Stomach (tissue), 9 donors: ENCODE measurements around the gene RRP1. TPM values are rescaled to one million over a fixed set of nuclear protein-coding genes. Genes with fewer than 3 reads are reported as not detected.

Experiments used
- DNase-seq, 2 donors: peaks; one replicate each; pipeline versions ENCODE4 v3.0.0 to v3.0.0-alpha.2; 2013 to 2019
- H3K27ac ChIP-seq, 5 donors: fragments of 200-600 bp in 4 of 5; sonication (generic) in 4 of 5; one replicate each; pipeline ENCODE4 v1.5.1; 2013 to 2019; ENCODE audit warnings: mild to moderate bottlenecking in 1 of 5, moderate library complexity in 1 of 5
- H3K27me3 ChIP-seq, 3 donors: fragments of 200-600 bp; sonication (generic); one replicate each; pipeline ENCODE4 v1.5.1; 2017 to 2019; ENCODE audit warnings: mixed run types in 1 of 3
- H3K36me3 ChIP-seq, 4 donors: fragments of 200-600 bp; sonication (generic); 1 replicate in 3 of 4; 2 replicates in 1 of 4; pipeline ENCODE4 v1.5.1; 2016 to 2019
- H3K4me1 ChIP-seq, 4 donors: fragments of 200-600 bp; sonication (generic); one replicate each; pipeline ENCODE4 v1.5.1; 2016 to 2019
- H3K4me3 ChIP-seq, 4 donors: fragments of 200-600 bp; sonication (generic) in 3 of 4; one replicate each; pipeline ENCODE4 v1.5.1; 2016 to 2019; ENCODE audit warnings: mild to moderate bottlenecking in 1 of 4
- H3K9me3 ChIP-seq, 4 donors: fragments of 200-600 bp; sonication (generic); one replicate each; pipeline ENCODE4 v1.5.1; 2016 to 2019
- CTCF ChIP-seq, 7 experiments: fragments of 450-650 bp in 4 of 7; fragments of 200-600 bp in 3 of 7; sonication (generic) in 3 of 7; IDR thresholded peaks; one replicate each; pipeline ENCODE4 v1.5.1; 2016 to 2019; ENCODE audit warnings: antibody characterized with exemption in 7 of 7, control low read depth in 2 of 7, mild to moderate bottlenecking in 1 of 7
- EP300 ChIP-seq: sonication (generic); formaldehyde crosslinking; IDR thresholded peaks from one replicate; pipeline ENCODE4 v1.6.1; 2017; ENCODE audit warnings: antibody characterized with exemption
- POLR2A ChIP-seq, 4 donors: fragments of 450-650 bp; IDR thresholded peaks; one replicate each; pipeline ENCODE4 v1.6.1; 2016; ENCODE audit warnings: antibody characterized with exemption in 4 of 4, control low read depth in 2 of 4, mild to moderate bottlenecking in 1 of 4, moderate library complexity in 1 of 4
- POLR2AphosphoS5 ChIP-seq, 3 donors: sonication (generic); formaldehyde crosslinking; IDR thresholded peaks; one replicate each; pipeline ENCODE4 v1.6.1; 2016; ENCODE audit warnings: antibody characterized with exemption in 3 of 3
- WGBS, 5 donors: extraction: QIAGEN DNeasy Blood & Tissue Kit in 3 of 5; methylation state at CpG; one replicate each; pipeline versions ENCODE4 v1.1.5 to v1.1.7; 2013 to 2018; 5-methylcytosine and 5-hydroxymethylcytosine counted together
- intact Hi-C: fragments of 100-400 bp; cut with DNase I; formaldehyde crosslinking; loops from one replicate; pipeline ENCODE4 v1.15.1; 2023; ENCODE audit warnings: low total_unique reads
- polyA plus RNA-seq, 3 donors: library from polyadenylated mRNA; stranded (reverse); fragments of 200-250 nt; gene quantifications; one replicate each; pipeline ENCODE4 v1.2.3, GENCODE V29; 2013
- total RNA-seq, 5 donors: library from RNA; depleted of rRNA; stranded (reverse); fragments of >200 nt; gene quantifications; one replicate each; pipeline versions ENCODE4 v1.1.0 to v1.2.3, GENCODE V29; 2014 to 2016
- donor health status: healthy with polysubstance abuse.
- donor health status: Bipolar disorder and iron deficiency.
- donor health status: healthy.

Gene RRP1
- total and polyA plus RNA-seq, 8 donors, result 10.6 to 25.6 (median 16.4) TPM

DNA sequence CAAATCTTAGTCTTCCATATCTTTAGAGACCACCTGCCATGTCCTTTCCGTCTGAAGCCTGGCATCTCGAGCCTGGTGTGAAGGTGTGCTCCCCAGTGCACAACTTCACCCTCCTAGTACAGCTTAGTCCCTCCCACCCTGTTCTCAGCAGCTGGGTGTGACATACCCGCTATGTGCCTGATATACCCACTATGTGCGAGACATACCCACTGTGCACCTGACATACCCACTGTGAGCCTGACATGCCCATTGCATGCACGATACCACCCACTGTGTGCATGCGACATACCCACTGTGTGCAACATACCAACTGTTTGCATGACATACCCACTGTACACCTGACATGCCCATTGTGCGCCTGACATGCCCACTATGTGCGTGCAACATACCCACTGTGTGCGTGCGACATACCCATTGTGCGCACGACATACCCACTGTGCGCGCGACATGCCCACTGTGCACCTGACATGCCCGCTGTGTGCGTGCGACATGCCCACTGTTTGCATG is 3.0 kb upstream of the RRP1 start:
- no peaks in the 10 kb centered on the region for H3K9me3 ChIP-seq
- H3K36me3 ChIP-seq, result peaks cover 0 to 4% (median 1%) of the 10 kb centered on the region in 4 donors
- intact Hi-C loops, result no loop called here
- no peak overlapping the region for H3K27ac ChIP-seq
- H3K4me1 ChIP-seq, result peaks cover 10 to 36% (median 23%) of the 10 kb centered on the region in 4 donors
- H3K27me3 ChIP-seq, result no peaks in the 10 kb centered on the region
- no peak for DNase-seq
- WGBS, 5 donors, result 85 to 92% (median 88%) methylated on average over 18 of the region's 18 CpGs
- TF ChIP-seq POLR2AphosphoS5 (IDR thresholded peaks at IDR 0.05), result no peak
- no peak for TF ChIP-seq POLR2A (IDR thresholded peaks at IDR 0.05)
- H3K4me3 ChIP-seq, result no peak overlapping the region

DNA sequence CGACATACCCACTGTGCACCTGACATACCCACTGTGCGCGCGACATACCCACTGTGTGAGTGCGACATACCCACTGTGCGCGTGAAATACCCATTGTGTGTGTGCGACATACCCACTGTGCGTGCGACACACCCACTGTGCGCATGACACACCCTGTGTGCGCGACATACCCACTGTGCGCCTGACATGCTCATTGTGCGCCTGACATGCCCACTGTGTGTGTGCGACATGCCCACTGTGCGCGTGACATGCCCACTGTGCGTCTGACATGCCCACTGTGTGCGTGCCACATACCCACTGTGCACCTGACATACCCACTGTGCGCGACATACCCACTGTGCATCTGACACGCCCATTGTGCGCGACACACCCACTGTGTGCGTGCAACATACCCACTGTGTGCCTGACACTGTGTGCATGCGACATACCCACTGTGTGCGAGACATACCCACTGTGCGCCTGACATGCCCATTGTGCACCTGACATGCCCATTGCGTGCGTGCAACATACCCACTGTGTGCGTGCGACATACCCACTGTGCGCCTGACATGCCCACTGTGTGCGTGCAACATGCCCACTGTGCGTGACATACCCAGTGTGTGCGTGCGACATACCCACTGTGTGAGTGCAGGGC is 2.5 kb upstream of the RRP1 start:
- Histone ChIP-seq H3K9me3 (no peaks in the 10 kb centered on the region), H3K4me3 (no peak overlapping the region), H3K27ac (no peak overlapping the region), H3K4me1 (peaks cover 10 to 41% (median 25%) of the 10 kb centered on the region in 4 donors), H3K27me3 (no peaks in the 10 kb centered on the region), H3K36me3 (peaks cover 0 to 10% (median 7%) of the 10 kb centered on the region in 4 donors)
- intact Hi-C loops, result no loop called here
- DNase-seq, result no peak
- WGBS, 5 donors, result 89 to 97% (median 93%) methylated on average over 38 of the region's 38 CpGs
- TF ChIP-seq POLR2A (IDR thresholded peaks at IDR 0.05), result no peak
- TF ChIP-seq POLR2AphosphoS5 (IDR thresholded peaks at IDR 0.05), result no peak
- no peak for TF ChIP-seq CTCF (IDR thresholded peaks at IDR 0.05)
- no peak for TF ChIP-seq EP300

- intact Hi-C loops, result no loop called here
- WGBS, 5 donors, result 7 to 14% (median 9%) methylated on average over 13 of the region's 13 CpGs
- peak overlapping the region; percentile 90 to 98 (median 98) for H3K4me3 ChIP-seq
- no peaks in the 10 kb centered on the region for H3K27me3 ChIP-seq
- no peak for TF ChIP-seq CTCF (IDR thresholded peaks at IDR 0.05)
- no peak for TF ChIP-seq EP300
- TF ChIP-seq POLR2AphosphoS5 (IDR thresholded peaks at IDR 0.05), result no peak
- no peak for TF ChIP-seq POLR2A (IDR thresholded peaks at IDR 0.05)
- no peak for DNase-seq
- no peaks in the 10 kb centered on the region for H3K9me3 ChIP-seq
- peaks cover 10 to 31% (median 25%) of the 10 kb centered on the region in 4 donors for H3K4me1 ChIP-seq
- H3K36me3 ChIP-seq, result peaks cover 10 to 41% (median 38%) of the 10 kb centered on the region in 4 donors
- peak overlapping the region in 4 of 5 donors; percentile 79 to 90 (median 86) for H3K27ac ChIP-seq
Measured at GRCh38 chr21:43790010-43790524, 690 bp downstream of the RRP1 start.

GRCh38 chr21:43792406-43792805 is 3.0 kb downstream of the RRP1 start:
- Histone ChIP-seq H3K36me3 (peaks cover 32 to 65% (median 62%) of the 10 kb centered on the region in 4 donors), H3K27ac (no peak overlapping the region), H3K4me3 (no peak overlapping the region), H3K4me1 (peaks cover 10 to 31% (median 25%) of the 10 kb centered on the region in 4 donors), H3K27me3 (no peaks in the 10 kb centered on the region), H3K9me3 (no peaks in the 10 kb centered on the region)
- no peak for DNase-seq
- WGBS, 5 donors, result 90 to 94% (median 92%) methylated on average over 8 of the region's 8 CpGs
- intact Hi-C loops, result no loop called here
- TF ChIP-seq EP300 (no peak), POLR2A (IDR thresholded peaks at IDR 0.05) (no peak), POLR2AphosphoS5 (IDR thresholded peaks at IDR 0.05) (no peak), CTCF (IDR thresholded peaks at IDR 0.05) (no peak)

GRCh38 chr21:43793243-43793642 is 3.9 kb downstream of the RRP1 start:
- TF ChIP-seq POLR2A (IDR thresholded peaks at IDR 0.05) (no peak), CTCF (IDR thresholded peaks at IDR 0.05) (no peak), EP300 (no peak), POLR2AphosphoS5 (IDR thresholded peaks at IDR 0.05) (no peak)
- DNase-seq, result no peak
- no peak overlapping the region for H3K4me3 ChIP-seq
- 95 to 97% (median 96%) methylated on average over 16 of the region's 16 CpGs for WGBS, 5 donors
- no peaks in the 10 kb centered on the region for H3K9me3 ChIP-seq
- H3K4me1 ChIP-seq, result peaks cover 10 to 29% (median 24%) of the 10 kb centered on the region in 4 donors
- no peak overlapping the region for H3K27ac ChIP-seq
- intact Hi-C loops, result no loop called here
- no peaks in the 10 kb centered on the region for H3K27me3 ChIP-seq
- peaks cover 40 to 73% (median 70%) of the 10 kb centered on the region in 4 donors for H3K36me3 ChIP-seq
